SK-N-SH (cell line): ENCODE data around the gene TPST2. TPM values are rescaled to one million over a fixed set of nuclear protein-coding genes. Genes with fewer than 3 reads are reported as not detected.

Experiments used
- CTCF ChIA-PET: fragments of 300-600, 350-600 bp; formaldehyde crosslinking; extraction: SDS; loops from one replicate; lab custom pipeline; 2021; lab: Yijun Ruan, JAX
- POLR2A ChIA-PET: fragments of 350-600 bp; sonication (Branson Sonifier 250); formaldehyde crosslinking; extraction: SDS; loops from one replicate; lab custom pipeline; 2020; ENCODE audit warnings: antibody characterized with exemption, inconsistent platforms; lab: Yijun Ruan, JAX
- DNase-seq: peaks from one replicate; pipeline ENCODE4 v3.0.0; 2012
- H2AFZ ChIP-seq: fragments of 200-600 bp; sonication (generic); 2 replicates; pipeline ENCODE4 v1.8.1; 2016; ENCODE audit warnings: antibody characterized with exemption, mild to moderate bottlenecking, low read depth
- H3F3A ChIP-seq: fragments of 200-600 bp; sonication (generic); replicated peaks from 2 replicates; pipeline ENCODE3; 2016; ENCODE audit warnings: antibody characterized with exemption, mild to moderate bottlenecking; ENCODE audit not compliant: insufficient read depth
- H3K27ac ChIP-seq, 2 experiments: fragments of 200-500 bp in 1 of 2; fragments of 200-600 bp in 1 of 2; sonication (Bioruptor generic) in 1 of 2; sonication (generic), shearing (Covaris generic) in 1 of 2; 2 replicates each; pipeline versions ENCODE4 v1.5.1 to v1.6.1; 2014 to 2016; ENCODE audit warnings: low read depth in 2 of 2, inconsistent platforms in 1 of 2, low read length in 1 of 2, mild to moderate bottlenecking in 1 of 2, mixed read lengths in 1 of 2
- H3K27me3 ChIP-seq: fragments of 200-600 bp; sonication (generic), shearing (Covaris generic); 2 replicates; pipeline ENCODE4 v1.6.1; 2016; ENCODE audit warnings: mixed run types; ENCODE audit not compliant: insufficient read depth
- H3K36me3 ChIP-seq, 2 experiments: fragments of 200-500 bp in 1 of 2; fragments of 200-600 bp in 1 of 2; sonication (Bioruptor generic) in 1 of 2; sonication (generic) in 1 of 2; replicated peaks in 1 of 2; 2 replicates each; pipeline versions ENCODE3 to v1.5.1; 2014 to 2016; ENCODE audit warnings: low read length in 1 of 2, mild to moderate bottlenecking in 1 of 2; ENCODE audit not compliant: insufficient read depth in 2 of 2, control insufficient read depth in 1 of 2
- H3K4me1 ChIP-seq, 2 experiments: fragments of 200-500 bp in 1 of 2; fragments of 200-600 bp in 1 of 2; sonication (Bioruptor generic) in 1 of 2; sonication (generic), shearing (Covaris generic) in 1 of 2; 2 replicates each; pipeline versions ENCODE4 v1.5.1 to v1.6.1; 2014 to 2016; ENCODE audit warnings: low read depth in 1 of 2, low read length in 1 of 2, mixed run types in 1 of 2; ENCODE audit not compliant: insufficient read depth in 2 of 2, control insufficient read depth in 1 of 2
- H3K4me2 ChIP-seq: fragments of 200-600 bp; sonication (generic), shearing (Covaris generic); 2 replicates; pipeline ENCODE4 v1.6.1; 2017; ENCODE audit warnings: mixed run types
- H3K4me3 ChIP-seq, 2 experiments: fragments of 200-500 bp in 1 of 2; fragments of 200-600 bp in 1 of 2; sonication (Bioruptor generic) in 1 of 2; sonication (generic), shearing (Covaris generic) in 1 of 2; 2 replicates each; pipeline versions ENCODE4 v1.5.1 to v1.8.1; 2014 to 2016; ENCODE audit warnings: low read depth in 2 of 2, inconsistent platforms in 1 of 2, low read length in 1 of 2, mild to moderate bottlenecking in 1 of 2, mixed read lengths in 1 of 2, moderate library complexity in 1 of 2
- H3K79me2 ChIP-seq: fragments of 200-600 bp; sonication (generic); 2 replicates; pipeline ENCODE4 v1.8.1; 2017; ENCODE audit warnings: mild to moderate bottlenecking; ENCODE audit not compliant: insufficient read depth
- H3K9ac ChIP-seq: fragments of 200-600 bp; sonication (generic); 2 replicates; pipeline ENCODE4 v1.6.1; 2017; ENCODE audit warnings: mixed run types
- H3K9me2 ChIP-seq: fragments of 200-600 bp; sonication (generic); 2 replicates; pipeline ENCODE4 v1.6.1; 2017; ENCODE audit warnings: mixed run types
- H3K9me3 ChIP-seq: fragments of 200-600 bp; sonication (generic); 2 replicates; pipeline ENCODE4 v1.6.1; 2017; ENCODE audit warnings: mixed run types, mild to moderate bottlenecking, moderate library complexity
- H4K20me1 ChIP-seq: fragments of 200-600 bp; sonication (generic); 2 replicates; pipeline ENCODE4 v1.6.1; 2017; ENCODE audit warnings: mild to moderate bottlenecking, mixed run types; ENCODE audit not compliant: insufficient read depth
- ELF1 ChIP-seq: IDR thresholded peaks from 2 replicates; pipeline ENCODE4 v1.4.0; 2012
- EZH2phosphoT487 ChIP-seq: fragments of 200-600 bp; sonication (generic); IDR thresholded peaks from 2 replicates; pipeline ENCODE4 v1.6.1; 2017; ENCODE audit warnings: low read depth, mixed run types, mild to moderate bottlenecking, antibody characterized with exemption, moderate library complexity, borderline replicate concordance
- MXI1 ChIP-seq: IDR thresholded peaks from 2 replicates; pipeline ENCODE4 v1.6.1; 2012; ENCODE audit warnings: mild to moderate bottlenecking, low read depth, low read length, improper control_type of control experiment
- NFIC ChIP-seq: IDR thresholded peaks from 2 replicates; pipeline ENCODE4 v1.4.0; 2012; ENCODE audit warnings: borderline replicate concordance
- NRF1 ChIP-seq: IDR thresholded peaks from 2 replicates; pipeline ENCODE4 v1.6.1; 2012; ENCODE audit warnings: low read depth, mild to moderate bottlenecking, low read length
- SIN3A ChIP-seq: IDR thresholded peaks from 2 replicates; pipeline ENCODE4 v1.6.1; 2012; ENCODE audit warnings: low read depth, mild to moderate bottlenecking, low read length, moderate library complexity, borderline replicate concordance
- TAF1 ChIP-seq: IDR thresholded peaks from 2 replicates; pipeline ENCODE4 v1.6.1; 2012; ENCODE audit warnings: low read depth, mild to moderate bottlenecking, low read length, moderate library complexity, borderline replicate concordance
- TEAD4 ChIP-seq: IDR thresholded peaks from 2 replicates; pipeline ENCODE4 v1.4.0; 2012; ENCODE audit warnings: mild to moderate bottlenecking, borderline replicate concordance; ENCODE audit not compliant: insufficient read depth
- WGBS: methylation state at CpG from one replicate; pipeline ENCODE4 v1.1.6; 2017; ENCODE audit warnings: low lambda C conversion rate; 5-methylcytosine and 5-hydroxymethylcytosine counted together
- polyA plus RNA-seq, 3 experiments: library from polyadenylated mRNA; depleted of rRNA; stranded (reverse); fragments of >200 nt; gene quantifications; 2 replicates each; pipeline ENCODE4 v1.2.3, GENCODE V29; 2012
- TF ChIP-seq, protein P1 (sequence below): fragments of 200-600 bp; sonication (generic); IDR thresholded peaks from 2 replicates; pipeline ENCODE4 v1.6.1; 2017; ENCODE audit warnings: antibody characterized with exemption, mild to moderate bottlenecking, moderate library complexity
- TF ChIP-seq, protein P2 (sequence below): fragments of 150-350 bp; IDR thresholded peaks from 2 replicates; pipeline ENCODE4 v1.6.1; 2017; ENCODE audit warnings: antibody characterized with exemption, low read length, low read depth, borderline replicate concordance

Gene TPST2
- polyA plus RNA-seq, 1 of the 3 experiments (the other 2 are of a cell fraction): 58.4 TPM

DNA sequence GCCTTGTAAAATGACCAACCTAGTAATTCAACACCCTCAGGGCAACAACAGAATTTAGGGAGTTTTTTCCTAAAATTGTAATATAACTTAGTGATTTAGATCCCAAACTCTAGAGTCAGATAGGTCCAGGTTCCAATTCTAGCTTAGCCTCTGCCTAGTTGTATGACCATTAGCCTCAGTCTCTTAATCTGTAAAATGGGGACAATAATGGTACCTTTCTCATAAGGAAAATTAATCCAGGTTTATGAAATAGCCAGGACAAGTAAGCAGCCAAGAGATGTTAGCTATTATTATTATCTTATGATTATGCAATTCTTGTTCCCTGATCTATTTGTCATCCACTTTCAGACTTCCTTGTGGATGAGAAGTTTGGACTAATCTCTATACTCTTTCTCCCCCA lies 81.8 kb downstream of the TPST2 start:
- H2AFZ ChIP-seq: no peak overlapping the region
- no peaks in the 10 kb centered on the region for H3F3A ChIP-seq
- no peak overlapping the region for H3K27ac ChIP-seq
- H4K20me1 ChIP-seq: no peaks in the 10 kb centered on the region
- H3K4me3 ChIP-seq: no peak overlapping the region
- TF ChIP-seq SIN3A (no peak), ELF1 (no peak)
- CTCF ChIA-PET: no interaction called here
- peaks cover 61 to 66% of the 10 kb centered on the region in 2 experiments for H3K36me3 ChIP-seq
- peaks cover 2 to 12% of the 10 kb centered on the region in 2 experiments; a peak in 3 of 4 replicates for H3K4me1 ChIP-seq
- H3K9me3 ChIP-seq: no peaks in the 10 kb centered on the region
- POLR2A ChIA-PET: no interaction called here
- no peaks in the 10 kb centered on the region for H3K9me2 ChIP-seq
- peaks cover 42% of the 10 kb centered on the region for H3K79me2 ChIP-seq
- no peak overlapping the region for H3K9ac ChIP-seq
- no peak overlapping the region for H3K4me2 ChIP-seq
- DNase-seq: no peak
- no peaks in the 10 kb centered on the region for H3K27me3 ChIP-seq

DNA sequence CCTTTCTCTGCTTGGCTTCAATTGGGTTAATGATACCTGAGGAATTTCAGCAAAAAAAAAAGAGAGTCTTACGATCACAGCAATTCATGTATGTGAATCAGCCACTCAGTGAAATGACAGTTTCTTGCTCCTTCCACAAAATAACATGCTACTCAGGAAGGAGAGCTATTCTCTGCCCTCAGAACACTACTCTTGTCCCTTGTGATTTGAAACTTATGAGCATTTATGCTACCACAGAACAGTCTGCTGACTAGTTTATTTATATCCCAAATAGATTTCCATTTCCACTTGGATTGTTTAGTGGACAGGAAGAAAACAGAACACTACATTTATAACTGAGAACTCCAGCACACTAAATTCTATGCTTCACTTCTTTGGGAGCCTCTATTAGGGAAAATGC lies 86.2 kb downstream of the TPST2 start:
- Histone ChIP-seq H3K79me2 (0 out of 2 replicates have a peak, but pooled peaks cover 2% of the 10 kb centered on the region), H3K36me3 (peaks cover 77 to 83% of the 10 kb centered on the region in 2 experiments), H3K9me2 (no peaks in the 10 kb centered on the region), H2AFZ (no peak overlapping the region), H3K27me3 (no peaks in the 10 kb centered on the region), H3K9me3 (no peaks in the 10 kb centered on the region), H3K4me3 (no peak overlapping the region), H4K20me1 (no peaks in the 10 kb centered on the region), H3K4me2 (no peak overlapping the region), H3F3A (peaks cover 15% of the 10 kb centered on the region), H3K9ac (no peak overlapping the region), H3K27ac (no peak overlapping the region), H3K4me1 (no peaks in the 10 kb centered on the region)
- no peak for TF ChIP-seq NFIC
- no peak for TF ChIP-seq SIN3A
- no peak for TF ChIP-seq MXI1
- no peak for TF ChIP-seq EZH2phosphoT487
- TF ChIP-seq TEAD4: no peak
- no peak for TF ChIP-seq TAF1
- TF ChIP-seq, protein P1, sequence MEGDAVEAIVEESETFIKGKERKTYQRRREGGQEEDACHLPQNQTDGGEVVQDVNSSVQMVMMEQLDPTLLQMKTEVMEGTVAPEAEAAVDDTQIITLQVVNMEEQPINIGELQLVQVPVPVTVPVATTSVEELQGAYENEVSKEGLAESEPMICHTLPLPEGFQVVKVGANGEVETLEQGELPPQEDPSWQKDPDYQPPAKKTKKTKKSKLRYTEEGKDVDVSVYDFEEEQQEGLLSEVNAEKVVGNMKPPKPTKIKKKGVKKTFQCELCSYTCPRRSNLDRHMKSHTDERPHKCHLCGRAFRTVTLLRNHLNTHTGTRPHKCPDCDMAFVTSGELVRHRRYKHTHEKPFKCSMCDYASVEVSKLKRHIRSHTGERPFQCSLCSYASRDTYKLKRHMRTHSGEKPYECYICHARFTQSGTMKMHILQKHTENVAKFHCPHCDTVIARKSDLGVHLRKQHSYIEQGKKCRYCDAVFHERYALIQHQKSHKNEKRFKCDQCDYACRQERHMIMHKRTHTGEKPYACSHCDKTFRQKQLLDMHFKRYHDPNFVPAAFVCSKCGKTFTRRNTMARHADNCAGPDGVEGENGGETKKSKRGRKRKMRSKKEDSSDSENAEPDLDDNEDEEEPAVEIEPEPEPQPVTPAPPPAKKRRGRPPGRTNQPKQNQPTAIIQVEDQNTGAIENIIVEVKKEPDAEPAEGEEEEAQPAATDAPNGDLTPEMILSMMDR: no peak
- no peak for TF ChIP-seq NRF1
- TF ChIP-seq, protein P2, sequence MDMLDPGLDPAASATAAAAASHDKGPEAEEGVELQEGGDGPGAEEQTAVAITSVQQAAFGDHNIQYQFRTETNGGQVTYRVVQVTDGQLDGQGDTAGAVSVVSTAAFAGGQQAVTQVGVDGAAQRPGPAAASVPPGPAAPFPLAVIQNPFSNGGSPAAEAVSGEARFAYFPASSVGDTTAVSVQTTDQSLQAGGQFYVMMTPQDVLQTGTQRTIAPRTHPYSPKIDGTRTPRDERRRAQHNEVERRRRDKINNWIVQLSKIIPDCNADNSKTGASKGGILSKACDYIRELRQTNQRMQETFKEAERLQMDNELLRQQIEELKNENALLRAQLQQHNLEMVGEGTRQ: no peak
- ChIA-PET POLR2A (interaction anchor here (0.7 kb wide), 2 partner anchors 21 to 127 kb away, joined by 3 to 4 read pairs; no protein-coding TSS in a partner anchor), CTCF (interaction anchor here (0.8 to 2.1 kb wide), 7 partner anchors 8 to 168 kb away, joined by 3 to 8 read pairs (median 4); partner anchors contain the start of gene TFIP11)
- no peak for DNase-seq
- 100% methylated on average over 1 of the region's 1 CpG for WGBS
